Uterus (tissue), 2 donors: ENCODE results near the gene SLC6A7.

Experiments used
- CTCF ChIP-seq, 4 experiments: fragments of 200-600 bp in 2 of 4; fragments of 450-650 bp in 2 of 4; sonication (generic) in 2 of 4; IDR thresholded peaks; one replicate each; pipeline ENCODE4 v1.5.1; 2016 to 2019; ENCODE audit warnings: antibody characterized with exemption in 4 of 4, mild to moderate bottlenecking in 2 of 4, moderate library complexity in 1 of 4
- POLR2A ChIP-seq, 2 donors: fragments of 450-650 bp; IDR thresholded peaks; one replicate each; pipeline ENCODE4 v1.6.1; 2016; ENCODE audit warnings: antibody characterized with exemption in 2 of 2, mild to moderate bottlenecking in 1 of 2, moderate library complexity in 1 of 2

GRCh38 chr5:150197476-150197875, 7.6 kb downstream of the SLC6A7 start:
- TF ChIP-seq CTCF (IDR thresholded peaks at IDR 0.05): no peak
- TF ChIP-seq POLR2A (IDR thresholded peaks at IDR 0.05): no peak
